WI38 (cell line): ENCODE results near the gene MOXD1.

ENCODE experiments used
- H3K4me3 ChIP-seq: 2 replicates; pipeline ENCODE4 v1.5.1; 2011; ENCODE audit warnings: low read depth, mild to moderate bottlenecking, control low read depth, low read length
- CTCF ChIP-seq: IDR thresholded peaks from 2 replicates; pipeline ENCODE4 v1.5.1; 2012; ENCODE audit warnings: low read depth, mild to moderate bottlenecking, control low read depth, low read length

Gene MOXD1

GRCh38 chr6:132411296-132411695 lies 10.0 kb upstream of the MOXD1 start:
- no peak for TF ChIP-seq CTCF
- no peak overlapping the region for H3K4me3 ChIP-seq

- H3K4me3 ChIP-seq, result no peak overlapping the region
- no peak for TF ChIP-seq CTCF
Measured at GRCh38 chr6:132410830-132411229, 9.6 kb upstream of the MOXD1 start.

- no peak overlapping the region for H3K4me3 ChIP-seq
- no peak for TF ChIP-seq CTCF
Measured at GRCh38 chr6:132405143-132405915, 4.1 kb upstream of the MOXD1 start.

GRCh38 chr6:132404736-132405135 lies 3.5 kb upstream of the MOXD1 start:
- TF ChIP-seq CTCF, result no peak
- no peak overlapping the region for H3K4me3 ChIP-seq

GRCh38 chr6:132404330-132404729 lies 3.1 kb upstream of the MOXD1 start:
- TF ChIP-seq CTCF, result no peak
- no peak overlapping the region for H3K4me3 ChIP-seq

GRCh38 chr6:132401618-132402285 lies 477 bp upstream of the MOXD1 start:
- no peak for TF ChIP-seq CTCF
- H3K4me3 ChIP-seq, result peak overlapping the region; percentile 83

GRCh38 chr6:132400555-132400882 lies 756 bp downstream of the MOXD1 start:
- TF ChIP-seq CTCF, result no peak
- H3K4me3 ChIP-seq, result peak overlapping the region; percentile 83
